GM12878 (cell line): Measurements from ENCODE around the gene MPZL3. TPM values are rescaled to one million over a fixed set of nuclear protein-coding genes. Genes with fewer than 3 reads are reported as not detected.

Experiments used
- ATAC-seq: fragments of 200-7000 bp; cut with Tn5 transposase; 3 replicates; pipeline ENCODE4 v1.9.1; 2020; ENCODE audit warnings: mild to moderate bottlenecking, moderate library complexity
- BruUV-seq: library from RNA; stranded (reverse); fragments of 400-500 nt; replicated peaks from 2 replicates; lab custom pipeline; 2021; lab: Mats Ljungman, UMichigan
- CTCF ChIA-PET: fragments of 300-600 bp; sonication (Branson Sonifier 250); formaldehyde crosslinking; extraction: SDS; loops from one replicate; lab custom pipeline; 2021; ENCODE audit warnings: inconsistent platforms; lab: Yijun Ruan, JAX
- POLR2A ChIA-PET: fragments of 350-600 bp; formaldehyde crosslinking; extraction: SDS; loops from one replicate; lab custom pipeline; 2021; ENCODE audit warnings: inconsistent platforms; lab: Charles Lee
- RAD21 ChIA-PET: fragments of 300-600 bp; sonication (Branson Sonifier 250); formaldehyde crosslinking; loops from one replicate; lab custom pipeline; 2023; ENCODE audit warnings: antibody characterized with exemption; ENCODE audit not compliant: unreplicated experiment; lab: Charles Lee
- SMC1A ChIA-PET: fragments of 300-600 bp; sonication (Branson Sonifier 250); formaldehyde crosslinking; loops from one replicate; lab custom pipeline; 2023; ENCODE audit not compliant: unreplicated experiment, uncharacterized antibody; lab: Charles Lee
- DNase-seq: peaks from one replicate; pipeline ENCODE4 v3.0.0-alpha.2; 2011; ENCODE audit warnings: low read depth, low spot score
- FAIRE-seq: peaks from 3 replicates; lab custom pipeline; 2011; peaks lifted over from hg19 to GRCh38; lab: Jason Lieb, UNC
- H2AFZ ChIP-seq: 2 replicates; pipeline ENCODE4 v1.6.0; 2011; ENCODE audit warnings: low read depth, low read length, control low read depth; ENCODE audit not compliant: control insufficient read depth
- H3K27ac ChIP-seq: 2 replicates; pipeline ENCODE4 v1.5.1; 2011; ENCODE audit warnings: control low read depth; ENCODE audit not compliant: control insufficient read depth, insufficient read depth
- H3K27me3 ChIP-seq, 2 experiments: replicated peaks in 1 of 2; 2 replicates each; pipeline versions ENCODE4 v1.6.0 to v1.6.1; 2011; ENCODE audit warnings: low read length in 1 of 2; ENCODE audit not compliant: control insufficient read depth in 2 of 2, insufficient read depth in 2 of 2
- H3K36me3 ChIP-seq, 2 experiments: 2 replicates each; pipeline ENCODE4 v1.5.1; 2011; ENCODE audit warnings: low read length in 1 of 2; ENCODE audit not compliant: control insufficient read depth in 2 of 2, insufficient read depth in 2 of 2
- H3K4me1 ChIP-seq: 2 replicates; pipeline ENCODE4 v1.6.1; 2011; ENCODE audit warnings: mild to moderate bottlenecking, low read length, moderate library complexity, mixed read lengths; ENCODE audit not compliant: control insufficient read depth, insufficient read depth
- H3K4me2 ChIP-seq: 2 replicates; pipeline ENCODE4 v1.6.0; 2011; ENCODE audit warnings: control low read depth; ENCODE audit not compliant: control insufficient read depth, insufficient read depth
- H3K4me3 ChIP-seq: fragments of 200-600 bp; sonication (generic); 2 replicates; pipeline ENCODE4 v1.5.1; 2016
- H3K79me2 ChIP-seq: 2 replicates; pipeline ENCODE4 v1.6.0; 2011; ENCODE audit warnings: low read length; ENCODE audit not compliant: control insufficient read depth, insufficient read depth
- H3K9ac ChIP-seq: 2 replicates; pipeline ENCODE4 v1.8.0; 2011; ENCODE audit warnings: low read length, control low read depth, mixed read lengths; ENCODE audit not compliant: control insufficient read depth, insufficient read depth
- H3K9me3 ChIP-seq: replicated peaks from 3 replicates; pipeline ENCODE4 v1.5.1; 2011; ENCODE audit warnings: mild to moderate bottlenecking, low read length; ENCODE audit not compliant: control insufficient read depth, insufficient read depth
- H4K20me1 ChIP-seq: 2 replicates; pipeline ENCODE4 v1.6.0; 2011; ENCODE audit not compliant: control insufficient read depth, insufficient read depth
- CHD2 ChIP-seq: IDR thresholded peaks from 2 replicates; pipeline ENCODE4 v1.6.1; 2011; ENCODE audit warnings: low read depth, low read length, improper control_type of control experiment, borderline replicate concordance
- CTCF ChIP-seq, 3 experiments: IDR thresholded peaks in 2 of 3; conservative IDR thresholded peaks in 1 of 3; 2 replicates each; pipeline ENCODE4 v1.5.1; 2011; ENCODE audit warnings: low read depth in 3 of 3, low read length in 3 of 3, mild to moderate bottlenecking in 3 of 3, control low read depth in 2 of 3, moderate library complexity in 2 of 3, inconsistent platforms in 1 of 3, mixed read lengths in 1 of 3; ENCODE audit not compliant: control insufficient read depth in 2 of 3, insufficient read depth in 1 of 3; ENCODE audit errors: extremely low read depth in 1 of 3
- KLF5 ChIP-seq: fragments of 450-650 bp; IDR thresholded peaks from 2 replicates; pipeline ENCODE4 v1.6.1; 2014; ENCODE audit warnings: mild to moderate bottlenecking; ENCODE audit not compliant: partially characterized antibody
- MYC ChIP-seq: IDR thresholded peaks from 2 replicates; pipeline ENCODE4 v1.6.1; 2011; ENCODE audit warnings: mild to moderate bottlenecking, low read length, moderate library complexity, inconsistent platforms; ENCODE audit not compliant: insufficient read depth, insufficient replicate concordance, insufficient read length, severe bottlenecking
- SPI1 ChIP-seq: IDR thresholded peaks from 2 replicates; pipeline ENCODE4 v1.6.1; 2011; ENCODE audit warnings: low read depth, mild to moderate bottlenecking, low read length, moderate library complexity, borderline replicate concordance; ENCODE audit not compliant: insufficient read depth
- ZNF217 ChIP-seq: fragments of 450-650 bp; IDR thresholded peaks from 2 replicates; pipeline ENCODE4 v1.6.1; 2017; ENCODE audit warnings: antibody characterized with exemption, mild to moderate bottlenecking
- WGBS: methylation state at CpG from one replicate; pipeline ENCODE4 v1.1.6; 2016; ENCODE audit warnings: low lambda C conversion rate; ENCODE audit not compliant: insufficient replicate concordance, insufficient coverage; ENCODE audit errors: missing lambda C conversion rate; 5-methylcytosine and 5-hydroxymethylcytosine counted together
- in situ Hi-C: fragments of 300-500 bp; cut with MboI; formaldehyde crosslinking; loops from 9 replicates; pipeline ENCODE4 v1.14.3; 2018; ENCODE audit warnings: mixed read lengths
- intact Hi-C: fragments of 100-400 bp; cut with micrococcal nuclease; formaldehyde crosslinking; loops from one replicate; pipeline ENCODE4 v1.14.2; 2022; ENCODE audit not compliant: unreplicated experiment
- polyA plus RNA-seq, 11 experiments: library from polyadenylated mRNA; depleted of rRNA in 4 of 11; unstranded in 6 of 11; stranded (reverse) in 5 of 11; fragments of >200 nt; fragmentation: Nextera tagmentation in 4 of 11; fragmentation: Illumina TruSeq in 1 of 11; extraction: Ambion mirVana in 4 of 11; extraction: Trizol in 1 of 11; gene quantifications; 1 replicate in 1 of 11; 2 replicates in 10 of 11; pipeline versions ENCODE4 v1.2.1 to v1.2.3, GENCODE V29; 2011 to 2016; ENCODE audit warnings: inconsistent platforms in 2 of 11, missing spikeins in 2 of 11, low read depth in 1 of 11
- total RNA-seq, 4 experiments: library from RNA; depleted of rRNA in 3 of 4; stranded (reverse); fragments of >200 nt in 3 of 4; fragmentation: Illumina TruSeq in 1 of 4; extraction: Trizol in 1 of 4; gene quantifications; 2 replicates each; pipeline versions ENCODE4 v1.2.1 to v1.2.3, GENCODE V29; 2013 to 2021

Gene MPZL3
- total and polyA plus RNA-seq, 10 of the 15 experiments (the other 5 are each of a cell fraction or from before 2014, with no cell fraction given) = 2.1 to 7.5 (median 6.2) TPM

GRCh38 chr11:118186346-118187107 lies 65.6 kb downstream of the MPZL3 start:
- Histone ChIP-seq H3K4me3 (no peak overlapping the region), H3K27ac (no peak overlapping the region), H3K9me3 (no peaks in the 10 kb centered on the region; the same call in 2 of the 3 replicates), H3K79me2 (no peaks in the 10 kb centered on the region), H3K36me3 (no peaks in the 10 kb centered on the region), H4K20me1 (no peaks in the 10 kb centered on the region), H3K9ac (no peak overlapping the region), H2AFZ (no peak overlapping the region), H3K4me2 (no peak overlapping the region), H3K4me1 (no peaks in the 10 kb centered on the region), H3K27me3 (no peaks in the 10 kb centered on the region; a peak in 1 of 4 replicates)
- TF ChIP-seq CHD2 (no peak), MYC (no peak), ZNF217 (no peak), CTCF (IDR thresholded peaks at IDR 0.05 in 2 of 3, conservative IDR thresholded peaks at IDR 0.05 in 1 of 3; ENCODE audit: control insufficient read depth in 2 of 3, extremely low read depth in 1 of 3, insufficient read depth in 1 of 3, low read depth in 3 of 3, low read length in 3 of 3) (no peak), SPI1 (peak; percentile 35; the same call in 1 of the 2 replicates), KLF5 (no peak)
- ChIA-PET POLR2A (no interaction called here), SMC1A (interaction anchor here (1.1 to 2.1 kb wide), 3 partner anchors 12 to 47 kb away, joined by 3 to 8 read pairs (median 3); no protein-coding TSS in a partner anchor), RAD21 (no interaction called here), CTCF (interaction anchor here (0.6 to 2.3 kb wide), 3 partner anchors 12 to 1035 kb away, joined by 3 to 12 read pairs (median 8); no protein-coding TSS in a partner anchor)
- no peak for ATAC-seq
- no peak for FAIRE-seq
- intact Hi-C loops (no loop called here), in situ Hi-C loops (no loop called here)
- no peak for DNase-seq
- WGBS = 58% methylated on average over 6 of the region's 6 CpGs
- no TSS peak for BruUV-seq
